NCI-H2107 treated with DMSO at 0.1 percent for 48 hours (cell line): ENCODE data around the gene ZBED1.
"Not testable (repeated sequence)": the region's sequence is repeated elsewhere in the genome, so short reads cannot be mapped to it uniquely, and the experiment has no call there.

Source experiments
- DNase-seq: peaks from one replicate; lab custom pipeline; 2025; ENCODE audit not compliant: unreplicated experiment; lab: John Stamatoyannopoulos, UW

Gene ZBED1

GRCh38 chrX:2498781-2499302 is 1.9 kb downstream of the ZBED1 start:
- DNase-seq = no peak

- DNase-seq = no peak
Measured at GRCh38 chrX:2497961-2498780, 2.6 kb downstream of the ZBED1 start.

- DNase-seq = no peak
Measured at GRCh38 chrX:2495595-2495994, 5.2 kb downstream of the ZBED1 start.

GRCh38 chrX:2492531-2493218 is 8.1 kb downstream of the ZBED1 start:
- no peak for DNase-seq

- DNase-seq = no peak
Measured at GRCh38 chrX:2490634-2491033, 10.1 kb downstream of the ZBED1 start.

GRCh38 chrX:2489446-2490445 is 11.0 kb downstream of the ZBED1 start:
- no peak for DNase-seq

- no peak for DNase-seq
Measured at GRCh38 chrX:2488621-2489285, 12.0 kb downstream of the ZBED1 start.

GRCh38 chrX:2487366-2487765 is 13.4 kb downstream of the ZBED1 start:
- no peak for DNase-seq

- no peak for DNase-seq
Measured at GRCh38 chrX:2486476-2487133, 14.2 kb downstream of the ZBED1 start.

- DNase-seq = no peak
Measured at GRCh38 chrX:2485789-2486345, 14.9 kb downstream of the ZBED1 start.

GRCh38 chrX:2484721-2485648 is 15.8 kb downstream of the ZBED1 start:
- no peak for DNase-seq

GRCh38 chrX:2484256-2484655 is 16.5 kb downstream of the ZBED1 start:
- no peak for DNase-seq

GRCh38 chrX:2483398-2484060 is 17.2 kb downstream of the ZBED1 start:
- DNase-seq = no peak

- DNase-seq = not testable (repeated sequence)
Measured at GRCh38 chrX:2481597-2481996, 19.2 kb downstream of the ZBED1 start.

- DNase-seq = not testable (repeated sequence)
Measured at GRCh38 chrX:2479982-2480381, 20.8 kb downstream of the ZBED1 start.

- no peak for DNase-seq
Measured at GRCh38 chrX:2479420-2479780, 21.4 kb downstream of the ZBED1 start.

- DNase-seq = no peak
Measured at GRCh38 chrX:2478546-2479419, 22.0 kb downstream of the ZBED1 start.
